Panc1 (cell line): Measurements from ENCODE around the gene SF3B1. TPM values are rescaled to one million over a fixed set of nuclear protein-coding genes. Genes with fewer than 3 reads are reported as not detected.

Source experiments
- ATAC-seq: fragments of 200-7000 bp; cut with Tn5 transposase; 2 replicates; pipeline ENCODE4 v1.9.1; 2020; ENCODE audit warnings: mild to moderate bottlenecking, moderate library complexity
- BruUV-seq: library from RNA; stranded (reverse); fragments of 400-500 nt; replicated peaks from 2 replicates; lab custom pipeline; 2021; lab: Mats Ljungman, UMichigan
- CTCF ChIA-PET: fragments of 300-600 bp; sonication (Branson Sonifier 250); formaldehyde crosslinking; loops from one replicate; lab custom pipeline; 2022; ENCODE audit warnings: antibody characterized with exemption; lab: Charles Lee
- POLR2A ChIA-PET: fragments of 300-600 bp; sonication (Branson Sonifier 250); formaldehyde crosslinking; loops from one replicate; lab custom pipeline; 2022; ENCODE audit warnings: antibody characterized with exemption; lab: Charles Lee
- DNase-seq: peaks from one replicate; pipeline ENCODE4 v3.0.0-alpha.2; 2010; ENCODE audit warnings: low read depth, low spot score
- H3K27ac ChIP-seq: 2 replicates; pipeline ENCODE4 v1.5.1; 2011; ENCODE audit warnings: mild to moderate bottlenecking, low read length, inconsistent platforms
- H3K27me3 ChIP-seq: fragments of 200-500 bp; sonication (Bioruptor generic); 2 replicates; pipeline ENCODE4 v1.6.0; 2014; ENCODE audit warnings: low read length, inconsistent platforms; ENCODE audit not compliant: control insufficient read depth, insufficient read depth
- H3K36me3 ChIP-seq: fragments of 200-500 bp; sonication (Bioruptor generic); 2 replicates; pipeline ENCODE4 v1.5.1; 2014; ENCODE audit warnings: inconsistent platforms, mild to moderate bottlenecking, low read length, moderate library complexity; ENCODE audit not compliant: control insufficient read depth, insufficient read depth
- H3K4me1 ChIP-seq: 2 replicates; pipeline ENCODE4 v1.5.1; 2011; ENCODE audit warnings: inconsistent platforms, mild to moderate bottlenecking, low read length, moderate library complexity; ENCODE audit not compliant: control insufficient read depth, insufficient read depth
- H3K4me3 ChIP-seq, 2 experiments: 2 replicates each; pipeline ENCODE4 v1.5.1; 2011 to 2012; ENCODE audit warnings: low read depth in 2 of 2, low read length in 2 of 2, mild to moderate bottlenecking in 2 of 2, inconsistent platforms in 1 of 2, moderate library complexity in 1 of 2
- H3K9me3 ChIP-seq: fragments of 200-500 bp; sonication (Bioruptor generic); 2 replicates; pipeline ENCODE4 v1.5.1; 2014; ENCODE audit warnings: low read depth, mild to moderate bottlenecking, inconsistent platforms, low read length, moderate library complexity; ENCODE audit not compliant: control insufficient read depth, insufficient read depth
- POLR2AphosphoS5 ChIP-seq: IDR thresholded peaks from 2 replicates; pipeline ENCODE4 v1.6.1; 2012; ENCODE audit warnings: mild to moderate bottlenecking, low read depth, low read length, moderate library complexity
- REST ChIP-seq, 2 experiments: IDR thresholded peaks; 2 replicates each; pipeline ENCODE4 v1.6.1; 2011 to 2012; ENCODE audit warnings: low read depth in 2 of 2, control low read depth in 1 of 2, low read length in 1 of 2, mild to moderate bottlenecking in 1 of 2, moderate library complexity in 1 of 2; ENCODE audit not compliant: insufficient read depth in 1 of 2
- SIN3A ChIP-seq: IDR thresholded peaks from 2 replicates; pipeline ENCODE4 v1.6.1; 2012; ENCODE audit warnings: low read depth, mild to moderate bottlenecking, low read length, moderate library complexity, borderline replicate concordance; ENCODE audit not compliant: insufficient read depth
- TCF7L2 ChIP-seq: IDR thresholded peaks from 2 replicates; pipeline ENCODE4 v1.6.1; 2011; ENCODE audit warnings: mild to moderate bottlenecking, low read depth, low read length, inconsistent platforms
- in situ Hi-C: cut with HindIII; loops from 2 replicates; pipeline ENCODE4 v1.10.0; 2016; ENCODE audit warnings: low sequenced_read_pairs, low pct_unique_long_range_greater_than_20kb
- intact Hi-C: fragments of 100-400 bp; cut with micrococcal nuclease; formaldehyde crosslinking; loops from one replicate; pipeline ENCODE4 v1.10.0; 2022; ENCODE audit not compliant: unreplicated experiment
- total RNA-seq: library from RNA; stranded (reverse); gene quantifications from one replicate; pipeline ENCODE4 v1.2.1, GENCODE V29; 2021; ENCODE audit not compliant: unreplicated experiment
- TF ChIP-seq, protein P1 (sequence below): fragments of 450-650 bp; IDR thresholded peaks from 2 replicates; pipeline ENCODE4 v1.5.1; 2017; ENCODE audit warnings: mild to moderate bottlenecking

Gene SF3B1
- total RNA-seq, 1 experiment from 2014 or later = 275 TPM

- intact Hi-C loops = no loop called here
- Histone ChIP-seq H3K4me1 (no peaks in the 10 kb centered on the region), H3K36me3 (no peaks in the 10 kb centered on the region), H3K4me3 (no peak overlapping the region), H3K9me3 (no peaks in the 10 kb centered on the region), H3K27me3 (no peaks in the 10 kb centered on the region), H3K27ac (no peak overlapping the region)
- DNase-seq (no peak), ATAC-seq (no peak)
- POLR2A ChIA-PET = no interaction called here
- no TSS peak for BruUV-seq
- in situ Hi-C loops = no loop called here
- CTCF ChIA-PET = no interaction called here
- TF ChIP-seq TCF7L2 (no peak), SIN3A (no peak), REST (IDR thresholded peaks at IDR 0.05; ENCODE audit: insufficient read depth in 1 of 2, low read depth in 2 of 2, low read length in 1 of 2) (no peak), POLR2AphosphoS5 (no peak)
- TF ChIP-seq, protein P1, sequence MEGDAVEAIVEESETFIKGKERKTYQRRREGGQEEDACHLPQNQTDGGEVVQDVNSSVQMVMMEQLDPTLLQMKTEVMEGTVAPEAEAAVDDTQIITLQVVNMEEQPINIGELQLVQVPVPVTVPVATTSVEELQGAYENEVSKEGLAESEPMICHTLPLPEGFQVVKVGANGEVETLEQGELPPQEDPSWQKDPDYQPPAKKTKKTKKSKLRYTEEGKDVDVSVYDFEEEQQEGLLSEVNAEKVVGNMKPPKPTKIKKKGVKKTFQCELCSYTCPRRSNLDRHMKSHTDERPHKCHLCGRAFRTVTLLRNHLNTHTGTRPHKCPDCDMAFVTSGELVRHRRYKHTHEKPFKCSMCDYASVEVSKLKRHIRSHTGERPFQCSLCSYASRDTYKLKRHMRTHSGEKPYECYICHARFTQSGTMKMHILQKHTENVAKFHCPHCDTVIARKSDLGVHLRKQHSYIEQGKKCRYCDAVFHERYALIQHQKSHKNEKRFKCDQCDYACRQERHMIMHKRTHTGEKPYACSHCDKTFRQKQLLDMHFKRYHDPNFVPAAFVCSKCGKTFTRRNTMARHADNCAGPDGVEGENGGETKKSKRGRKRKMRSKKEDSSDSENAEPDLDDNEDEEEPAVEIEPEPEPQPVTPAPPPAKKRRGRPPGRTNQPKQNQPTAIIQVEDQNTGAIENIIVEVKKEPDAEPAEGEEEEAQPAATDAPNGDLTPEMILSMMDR = no peak
Observed at GRCh38 chr2:197360744-197361156, 74.1 kb downstream of the SF3B1 start.

- no TSS peak for BruUV-seq
- Histone ChIP-seq H3K27me3 (no peaks in the 10 kb centered on the region), H3K9me3 (no peaks in the 10 kb centered on the region), H3K4me1 (no peaks in the 10 kb centered on the region), H3K4me3 (no peak overlapping the region), H3K36me3 (no peaks in the 10 kb centered on the region), H3K27ac (no peak overlapping the region)
- intact Hi-C loops = no loop called here
- POLR2A ChIA-PET = interaction anchor here (0.6 kb wide), 1 partner anchor 561 kb away, joined by 4 read pairs; the partner anchor contains the start of gene GTF3C3
- in situ Hi-C loops = no loop called here
- TF ChIP-seq, protein P1 = peak; percentile 38; the same call in 1 of the 2 replicates
- no peak for TF ChIP-seq TCF7L2
- CTCF ChIA-PET = no interaction called here
- ATAC-seq = 0 out of 2 replicates have a peak, but pooled peaks have one; percentile 51
- no peak for DNase-seq
Observed at GRCh38 chr2:197359859-197360258, 75.0 kb downstream of the SF3B1 start.
